Activated naive CD4-positive, alpha-beta T cell treated with anti-CD3 and anti-CD28 coated beads, Interleukin-2, amount 50 U/mL, for 16 hours (primary cell): ENCODE measurements around the gene CDH20.

ENCODE experiments used
- DNase-seq: peaks from one replicate; pipeline ENCODE4 v3.0.0-alpha.2; 2020

The CDH20 gene

DNA sequence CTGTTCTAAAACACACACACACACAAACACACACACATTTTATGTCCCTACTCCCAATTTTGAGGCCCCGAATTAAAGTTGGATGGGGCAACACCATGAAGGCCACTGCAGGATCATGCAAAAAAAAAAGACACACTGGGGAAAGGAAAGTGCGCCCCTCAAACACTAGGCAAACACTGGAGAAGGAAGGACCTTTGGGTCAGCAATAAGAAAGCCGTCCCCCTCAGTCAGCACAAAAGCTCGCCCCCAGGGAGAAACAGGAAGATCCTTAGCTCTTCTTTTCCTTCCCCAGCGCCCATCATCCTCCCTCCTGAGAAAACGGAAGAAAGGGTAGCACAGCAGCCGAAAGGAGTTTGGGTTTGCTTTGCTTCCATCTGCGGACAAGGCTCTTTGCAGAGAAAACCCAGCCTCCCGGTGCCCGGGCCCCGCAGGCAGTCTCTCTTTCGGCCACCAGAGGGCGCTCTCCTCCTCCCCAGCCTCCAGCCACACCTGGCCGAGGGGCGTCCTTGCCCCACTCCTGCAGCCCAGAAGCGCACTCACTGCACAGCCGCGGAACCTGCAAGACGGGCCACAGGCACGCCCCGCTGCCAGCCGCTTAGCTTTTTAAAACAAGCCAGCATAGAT, 248.5 kb downstream of the CDH20 start:
- DNase-seq: peak; percentile 62

DNA sequence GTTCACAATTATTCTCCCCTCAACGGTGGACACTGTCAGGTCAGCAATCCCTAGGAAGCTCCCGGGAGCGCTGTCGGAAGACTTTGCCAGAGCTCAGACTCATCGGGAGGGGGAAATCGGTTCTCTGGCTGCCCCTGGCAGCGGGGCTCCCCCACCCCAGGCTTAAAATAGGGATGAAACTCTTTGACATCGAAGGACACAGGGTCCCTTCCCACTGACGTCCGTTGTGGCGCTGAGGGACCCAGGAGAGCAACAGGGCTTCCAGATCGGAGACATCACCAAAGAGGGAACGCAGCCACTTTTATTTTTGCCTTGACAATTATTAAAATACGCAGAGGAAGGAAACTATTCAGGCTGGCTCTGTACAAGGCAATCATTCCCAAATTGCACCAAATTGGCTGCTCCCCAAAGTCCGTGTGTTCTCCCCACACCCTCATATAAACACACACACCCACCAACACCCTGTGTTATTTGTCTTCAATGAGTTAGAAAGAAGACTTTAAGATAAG, 249.0 kb downstream of the CDH20 start:
- DNase-seq: no peak

DNA sequence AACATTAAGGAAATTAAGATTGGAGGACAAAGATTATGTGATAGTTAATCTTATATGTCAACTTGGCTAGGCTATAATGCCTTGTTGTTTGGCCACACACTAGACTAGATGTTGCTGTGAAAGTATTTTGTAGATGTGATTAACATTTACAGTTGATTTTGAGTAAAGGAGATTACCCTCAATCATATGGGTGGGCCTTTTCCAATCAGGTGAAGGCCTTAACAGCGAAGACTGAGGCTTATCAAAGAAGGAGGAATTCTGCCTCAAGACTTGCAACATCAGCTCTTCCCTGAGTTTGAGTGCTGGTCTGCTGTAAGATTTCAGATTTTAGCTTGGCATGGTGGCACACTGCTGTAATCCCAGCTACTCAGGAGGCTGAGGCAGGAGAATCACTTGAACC, 250.3 kb downstream of the CDH20 start:
- no peak for DNase-seq

DNA sequence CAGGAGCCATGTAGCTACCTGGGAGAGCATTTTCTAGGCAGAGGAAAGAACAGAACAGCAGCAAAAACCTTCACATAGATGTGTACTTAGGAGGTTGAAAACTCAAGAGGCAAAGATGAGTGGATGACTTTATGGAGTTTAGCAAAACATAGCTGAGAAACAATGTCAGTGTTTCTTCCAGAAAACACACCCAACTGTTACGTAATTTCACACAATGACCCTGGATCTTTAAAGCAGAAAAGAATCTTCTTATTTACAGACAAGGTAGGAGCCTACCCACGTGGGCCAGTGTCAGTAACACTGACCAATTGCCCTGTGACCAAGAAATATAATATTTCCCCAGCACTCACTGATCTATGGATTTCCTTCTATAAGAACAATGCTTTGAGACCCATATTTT, 254.6 kb downstream of the CDH20 start:
- DNase-seq: no peak

DNA sequence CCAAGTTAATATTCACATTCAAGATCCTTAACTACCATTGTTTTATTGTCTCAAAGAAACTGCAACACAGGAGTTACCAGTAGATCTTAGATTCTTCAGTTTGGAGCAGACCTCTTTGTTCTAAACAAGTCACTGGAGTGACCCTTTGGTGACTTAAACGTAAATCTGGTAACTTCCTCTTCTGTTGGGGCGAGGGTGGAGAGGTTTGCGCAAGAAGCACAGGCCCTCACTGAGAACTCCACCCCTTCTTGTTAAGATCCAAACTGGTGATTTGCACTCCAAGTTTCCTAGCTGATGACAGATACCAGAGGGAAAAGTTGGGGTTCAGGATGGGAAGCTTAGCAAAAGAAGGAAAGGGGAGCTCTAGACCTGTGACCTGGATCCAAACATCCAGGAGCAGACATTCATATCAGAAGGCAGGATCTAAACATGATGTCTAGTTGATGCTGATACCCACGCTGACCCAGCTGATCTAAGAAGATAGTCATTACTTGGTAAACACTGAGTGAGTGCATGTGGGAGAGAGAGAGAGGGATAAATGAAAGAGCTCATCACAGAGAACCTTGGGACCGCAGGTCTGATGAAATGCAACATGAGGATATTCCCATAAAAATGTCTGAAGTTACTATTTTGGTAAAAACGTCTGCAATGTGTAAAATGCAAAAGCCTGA, 256.0 kb downstream of the CDH20 start:
- DNase-seq: no peak

DNA sequence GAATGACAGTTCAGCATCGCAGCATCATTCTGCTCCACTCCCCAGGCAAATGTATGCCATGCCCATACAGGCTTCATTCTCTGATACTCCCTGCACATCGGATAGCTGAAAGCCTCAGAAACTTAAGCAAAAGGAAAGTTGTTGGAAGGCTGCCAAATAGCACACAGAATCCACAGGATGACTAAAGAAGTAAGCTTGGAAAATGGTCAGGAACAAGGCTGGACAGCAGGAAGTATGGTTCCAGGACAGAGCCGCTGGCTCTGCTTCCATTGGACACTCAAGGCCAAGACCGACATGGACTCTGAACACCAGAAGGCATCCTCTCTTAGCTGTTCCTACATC, 256.5 kb downstream of the CDH20 start:
- DNase-seq: no peak

DNA sequence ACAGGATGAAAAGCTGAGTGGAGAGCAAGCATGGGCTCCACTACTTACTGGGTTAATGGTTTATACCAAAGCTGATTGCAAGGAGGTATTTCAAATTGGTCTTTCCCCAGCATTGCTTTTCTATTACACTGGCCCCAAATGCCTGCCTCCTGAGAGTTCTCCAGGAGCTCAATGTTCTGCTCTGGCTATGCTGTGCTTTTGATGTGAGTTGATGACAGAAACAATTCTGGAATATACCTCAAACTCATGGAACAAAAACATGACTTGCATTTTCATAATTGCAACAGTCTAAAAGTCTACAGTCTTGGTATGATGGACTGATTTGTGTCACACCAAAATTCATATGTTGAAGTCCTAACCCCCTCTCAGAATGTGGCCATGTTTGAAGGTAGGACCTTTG, 258.0 kb downstream of the CDH20 start:
- DNase-seq: no peak

DNA sequence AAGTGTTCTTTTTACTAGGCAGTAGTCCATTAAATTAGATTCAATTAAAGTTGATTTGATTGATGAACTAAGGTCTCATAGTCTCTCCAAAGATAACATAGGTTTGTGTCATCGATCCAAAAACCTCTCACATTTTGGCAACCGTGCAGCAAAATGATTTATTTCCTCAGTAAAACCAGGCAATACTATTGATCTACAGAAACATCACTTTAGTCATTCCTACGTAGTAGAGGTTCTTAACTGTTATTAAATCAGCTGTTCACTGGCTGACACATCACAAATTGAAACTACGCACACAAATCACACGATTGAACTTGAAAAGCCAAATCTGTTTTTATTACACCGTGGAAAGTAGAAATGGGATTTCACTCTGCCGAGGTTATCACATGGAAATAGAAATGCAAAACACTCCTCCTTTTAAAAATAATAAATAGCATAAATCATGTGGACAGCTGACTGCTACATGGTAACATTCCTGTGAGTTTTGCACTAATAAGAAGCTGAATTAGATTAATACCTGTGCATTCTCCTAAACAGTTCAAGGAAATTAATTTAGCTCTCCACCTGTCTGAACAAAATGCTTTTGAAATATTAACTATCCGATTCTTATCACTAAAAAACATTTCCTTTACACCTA, 262.5 kb downstream of the CDH20 start:
- no peak for DNase-seq

DNA sequence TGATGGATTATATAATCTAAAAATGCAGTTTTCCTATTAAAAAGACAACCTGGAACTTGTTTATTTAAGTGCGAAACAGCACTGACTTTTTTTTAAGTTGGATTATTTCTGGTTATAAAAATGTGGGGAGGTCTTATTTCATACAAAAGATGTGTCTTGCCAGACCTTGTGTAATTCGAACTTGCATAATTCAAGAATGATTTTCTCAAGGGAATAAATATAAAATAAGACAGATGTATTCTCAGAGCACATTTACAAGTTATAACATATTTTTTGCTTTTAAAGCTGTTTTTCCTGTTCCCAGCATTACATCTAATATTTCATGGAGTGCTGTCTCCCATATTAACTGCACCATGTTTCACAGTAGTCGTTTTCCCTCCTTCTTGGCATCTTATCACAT, 263.1 kb downstream of the CDH20 start:
- DNase-seq: no peak

DNA sequence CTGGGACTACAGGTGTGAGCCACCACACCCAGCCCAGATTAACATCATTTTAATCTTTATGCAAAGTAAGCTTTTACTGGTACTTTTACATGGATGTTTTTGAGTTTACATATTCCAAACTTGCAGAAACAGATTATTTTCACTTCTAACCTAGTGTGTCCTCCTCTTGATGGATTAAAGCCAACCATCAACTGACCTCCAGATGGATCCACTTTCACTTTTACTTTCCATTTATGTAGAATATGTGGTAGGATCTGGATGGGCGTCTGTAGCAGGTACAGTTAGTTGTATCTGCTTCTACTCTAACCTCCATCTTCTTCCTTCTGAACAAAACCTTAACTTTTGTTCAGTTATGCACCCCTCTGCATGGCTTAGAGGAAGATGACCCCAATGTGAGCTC, 264.1 kb downstream of the CDH20 start:
- no peak for DNase-seq

DNA sequence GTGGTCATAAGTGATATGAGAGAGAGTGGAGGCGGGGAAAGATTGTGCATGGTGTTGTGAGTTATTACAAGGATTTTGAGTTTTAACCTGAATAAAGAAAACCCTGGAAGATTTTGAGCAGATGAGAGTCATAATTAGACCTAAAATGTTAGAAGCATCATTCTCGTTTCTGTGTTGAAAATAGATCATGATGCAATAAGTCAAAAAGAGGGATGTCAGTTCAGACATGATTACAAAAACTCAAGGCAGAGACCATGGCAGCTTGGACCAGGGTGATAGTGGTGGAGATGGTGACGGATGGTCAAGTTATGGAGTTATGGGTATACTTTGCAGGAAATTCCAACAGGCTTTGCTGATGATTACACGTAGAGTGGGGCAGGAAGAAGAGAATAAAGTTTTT, 267.2 kb downstream of the CDH20 start:
- DNase-seq: no peak

DNA sequence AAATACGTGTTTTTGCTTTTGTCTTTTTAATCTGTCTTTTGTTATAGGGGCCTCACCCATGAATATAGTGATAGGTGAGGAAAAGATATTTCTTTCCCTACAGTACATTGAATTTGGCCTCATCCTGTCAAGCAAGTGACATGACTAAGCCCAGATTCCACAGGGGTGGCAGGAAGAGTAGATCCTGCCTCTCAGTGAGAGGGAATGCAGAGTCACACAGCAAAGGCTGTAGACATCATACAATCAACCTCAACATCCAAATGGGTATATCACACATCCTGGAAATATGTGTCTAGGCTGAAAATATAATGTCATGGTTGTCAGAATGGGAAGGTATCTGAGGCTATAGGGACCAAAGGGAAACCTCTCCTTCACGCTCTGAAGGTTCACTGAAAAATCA, 269.6 kb downstream of the CDH20 start:
- DNase-seq: no peak
